Adipose tissue (tissue), 3 donors: Measurements from ENCODE around the gene FSTL3. TPM values are rescaled to one million over a fixed set of nuclear protein-coding genes. Genes with fewer than 3 reads are reported as not detected.
"Not testable (repeated sequence)": the region's sequence is repeated elsewhere in the genome, so short reads cannot be mapped to it uniquely, and the experiment has no call there.

Experiments
- H3K27ac ChIP-seq: one replicate; pipeline ENCODE4 v1.5.1; 2013; ENCODE audit warnings: low read depth, low read length
- WGBS, 3 donors: extraction: QIAGEN DNeasy Blood & Tissue Kit; methylation state at CpG; one replicate each; pipeline ENCODE4 v1.1.7; 2013; 5-methylcytosine and 5-hydroxymethylcytosine counted together
- polyA plus RNA-seq, 3 donors: library from polyadenylated mRNA; stranded (reverse); fragments of 200-250 nt; gene quantifications; one replicate each; pipeline ENCODE4 v1.2.3, GENCODE V29; 2013
- donor health status: healthy with polysubstance abuse.
- donor health status: Bipolar disorder and iron deficiency.
- donor health status: healthy.

The FSTL3 gene
- polyA plus RNA-seq, 3 donors, result 24.5 to 153 (median 48.5) TPM

DNA sequence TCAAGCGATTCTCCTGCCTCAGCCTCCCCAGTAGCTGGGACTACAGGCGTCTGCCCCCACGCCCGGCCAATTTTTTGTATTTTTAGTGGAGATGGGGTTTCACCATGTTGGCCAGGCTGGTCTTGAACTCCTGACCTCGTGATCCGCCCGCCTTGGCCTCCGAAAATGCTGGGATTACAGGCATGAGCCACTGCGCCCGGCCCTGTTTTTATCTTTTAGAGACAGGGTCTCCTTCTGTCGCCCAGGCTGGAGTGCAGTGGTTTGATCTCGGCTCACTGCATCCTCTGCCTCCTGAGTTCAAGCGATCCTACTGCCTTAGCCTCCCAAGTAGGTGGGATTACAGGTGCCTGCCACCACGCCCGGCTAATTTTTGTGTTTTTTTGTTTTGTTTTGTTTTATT is 22.3 kb downstream of the FSTL3 start:
- H3K27ac ChIP-seq, result not testable (repeated sequence)
- 81 to 93% (median 92%) methylated on average over 15 of the region's 15 CpGs for WGBS, 3 donors

DNA sequence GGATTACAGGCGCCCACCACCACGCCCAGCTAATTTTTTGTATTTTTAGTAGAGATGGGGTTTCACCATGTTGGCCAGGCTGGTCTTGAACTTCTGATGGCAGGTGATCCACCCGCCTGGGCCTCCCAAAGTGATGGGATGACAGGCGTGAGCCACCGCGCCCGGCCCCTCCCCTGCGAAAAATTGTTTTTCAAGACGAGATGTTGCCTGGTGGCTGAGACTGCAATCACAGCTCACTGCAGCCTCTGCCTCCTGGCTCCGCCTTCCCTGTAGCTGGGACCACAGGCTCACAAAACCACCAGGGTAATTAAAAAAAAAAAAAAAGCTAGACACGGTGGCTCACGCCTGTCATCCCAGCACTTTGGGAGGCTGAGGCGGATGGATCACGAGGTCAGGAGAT is 23.7 kb downstream of the FSTL3 start:
- H3K27ac ChIP-seq, result not testable (repeated sequence)
- WGBS, 3 donors, result 61 to 66% (median 61%) methylated on average over 11 to 13 of the region's 14 CpGs

DNA sequence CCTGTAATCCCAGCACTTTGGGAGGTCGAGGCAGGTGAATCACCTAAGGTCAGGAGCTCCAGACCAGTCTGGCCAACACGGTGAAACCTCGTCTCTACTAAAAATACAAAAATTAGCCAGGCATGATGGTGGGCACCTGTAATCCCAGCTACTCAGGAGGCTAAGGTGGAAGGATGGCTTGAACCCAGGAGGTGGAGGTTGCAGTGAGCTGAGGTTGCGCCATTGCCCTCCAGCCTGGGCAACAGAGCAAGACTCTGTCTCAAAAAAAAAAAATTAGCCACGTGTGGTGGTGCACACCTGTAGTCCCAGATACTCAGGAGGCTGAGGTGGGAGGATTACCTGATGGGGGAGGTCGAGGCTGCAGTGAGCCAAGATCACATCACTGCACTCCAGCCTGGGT is 26.7 kb downstream of the FSTL3 start:
- WGBS, 3 donors, result 64 to 81% (median 70%) methylated on average over 6 of the region's 6 CpGs
- not testable (repeated sequence) for H3K27ac ChIP-seq

DNA sequence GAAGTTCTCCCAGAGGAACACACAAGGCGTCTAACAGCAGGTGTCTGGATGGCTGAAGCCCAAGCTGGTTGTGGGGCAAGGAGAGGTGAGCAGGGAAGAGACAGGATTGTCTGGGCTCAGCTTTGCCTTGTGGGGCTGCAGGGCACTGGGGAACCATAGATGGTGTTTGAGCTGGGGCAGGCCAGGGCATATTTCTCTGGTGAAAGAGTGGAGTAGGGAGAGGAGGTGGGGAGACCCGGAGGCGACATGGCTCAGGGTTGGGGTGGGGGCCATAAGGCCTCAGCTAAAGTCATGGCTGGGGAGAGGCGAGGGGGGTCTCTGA is 27.1 kb downstream of the FSTL3 start:
- no peak overlapping the region for H3K27ac ChIP-seq
- 22 to 54% (median 28%) methylated on average over 4 of the region's 4 CpGs for WGBS, 3 donors

DNA sequence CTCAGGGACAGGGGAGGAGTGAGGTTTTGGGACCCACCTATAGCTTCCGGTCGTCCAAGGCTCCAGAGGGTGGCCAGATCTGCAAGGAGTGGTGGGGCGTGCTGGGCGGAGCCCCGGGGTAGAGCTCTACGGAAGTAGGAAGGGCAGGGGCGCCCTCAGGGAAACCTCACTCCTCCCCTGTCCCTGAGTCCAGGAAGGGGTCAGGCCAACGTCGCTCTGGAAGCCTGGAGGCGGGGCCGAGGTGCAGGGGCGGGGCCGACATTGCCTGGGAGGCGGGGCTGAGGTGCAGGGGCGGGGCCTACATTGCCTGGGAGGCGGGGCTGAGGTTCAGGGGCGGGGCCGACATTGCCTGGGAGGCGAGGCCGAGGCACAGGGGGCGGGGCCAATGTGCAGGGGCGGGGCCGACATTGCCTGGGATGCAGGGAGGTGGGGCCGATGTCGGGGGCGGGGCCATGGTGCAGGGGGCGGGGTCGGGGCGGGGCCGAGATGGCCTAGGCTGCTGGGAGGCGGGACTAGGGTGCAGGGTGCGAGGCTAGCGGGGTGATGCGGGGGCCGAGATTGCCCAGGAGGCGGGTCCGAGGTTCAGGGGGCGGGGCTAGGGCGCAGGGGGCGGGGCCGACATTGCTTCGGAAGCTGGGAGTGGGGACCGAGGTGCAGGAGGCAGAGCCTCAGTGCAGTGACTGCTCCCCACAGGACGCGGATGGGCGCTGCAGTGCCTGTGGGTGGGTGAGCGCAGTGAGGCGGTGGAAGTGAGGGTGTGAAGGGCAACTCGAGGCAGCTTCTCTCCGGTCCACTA is 27.7 kb downstream of the FSTL3 start:
- 7% methylated on average over 29 to 50 of the region's 50 CpGs for WGBS, 3 donors
- H3K27ac ChIP-seq, result no peak overlapping the region

DNA sequence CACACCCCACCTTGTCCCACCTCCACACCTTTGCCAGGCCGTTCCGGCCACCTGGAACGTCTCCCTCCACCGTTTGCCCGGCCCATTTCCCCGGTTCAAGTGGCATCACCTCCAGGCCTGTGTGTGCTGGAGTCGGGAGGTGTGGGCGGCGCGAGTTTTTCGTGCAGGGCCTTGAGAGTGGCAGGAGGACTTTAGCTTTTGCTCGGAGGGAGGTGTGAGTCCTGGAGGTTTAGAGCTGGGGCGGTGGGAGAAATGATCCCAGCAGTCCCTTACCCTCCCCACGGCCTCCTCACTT is 28.2 kb downstream of the FSTL3 start:
- H3K27ac ChIP-seq, result no peak overlapping the region
- 25 to 45% (median 31%) methylated on average over 14 of the region's 14 CpGs for WGBS, 3 donors

DNA sequence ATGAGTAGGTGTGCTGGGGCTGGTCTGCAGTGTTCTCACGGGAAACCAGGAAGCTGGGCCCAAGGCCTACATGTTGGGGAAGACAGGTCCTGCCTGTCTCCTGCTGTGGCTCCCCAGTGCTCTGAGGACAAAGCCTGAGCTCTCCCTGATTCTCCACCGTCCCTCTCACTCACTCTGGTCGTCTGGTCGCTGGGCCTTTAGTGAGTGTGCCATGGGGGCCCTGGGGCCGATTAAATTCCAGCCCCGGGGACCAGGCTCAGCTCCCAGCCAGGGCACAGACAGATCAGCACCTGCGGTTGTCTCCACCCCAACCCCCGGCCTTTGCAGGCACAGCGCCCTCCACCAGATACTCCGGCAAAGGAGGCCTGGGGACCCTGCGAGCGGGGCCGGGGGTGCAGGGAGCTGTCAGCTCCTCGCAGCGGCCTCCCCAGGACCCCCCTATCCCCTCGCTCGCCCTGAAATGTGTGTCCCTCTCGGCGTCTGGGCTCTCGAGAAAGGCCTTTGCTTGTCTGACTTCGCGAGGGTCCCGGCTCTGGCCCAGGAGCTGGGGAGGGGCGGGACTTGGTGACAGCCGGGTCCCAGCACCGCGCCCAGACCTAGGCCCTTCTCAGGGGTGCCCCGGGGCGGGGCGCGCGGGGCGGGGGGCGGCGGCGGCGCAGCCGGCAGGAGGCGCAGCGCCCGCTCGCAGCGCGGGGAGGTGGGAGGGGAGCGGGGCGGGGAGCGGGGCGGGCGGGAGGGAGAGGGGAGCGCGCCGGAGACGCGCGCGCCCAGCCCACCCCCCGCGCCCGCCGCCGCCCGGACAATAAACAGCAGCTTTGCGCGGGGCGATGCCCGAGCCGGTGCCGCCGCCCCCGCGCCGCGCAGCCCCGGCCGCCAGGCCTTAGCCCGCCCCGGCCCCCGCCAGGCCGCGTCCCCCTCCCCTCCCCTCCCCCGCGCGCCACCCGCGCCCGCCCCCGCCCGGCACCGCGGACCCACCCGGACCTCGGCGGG is 32.3 kb downstream of the FSTL3 start, which contains the start of gene PALM:
Gene PALM, plus strand, starts transcription at position 782 of the 990 bp plus-strand sequence. CDS start 212 bp downstream, outside the sequence.
- H3K27ac ChIP-seq, result no peak within 1 kb of the TSS
- WGBS, 3 donors, result 10 to 19% (median 10%) methylated on average over 32 to 62 of the region's 93 CpGs

DNA sequence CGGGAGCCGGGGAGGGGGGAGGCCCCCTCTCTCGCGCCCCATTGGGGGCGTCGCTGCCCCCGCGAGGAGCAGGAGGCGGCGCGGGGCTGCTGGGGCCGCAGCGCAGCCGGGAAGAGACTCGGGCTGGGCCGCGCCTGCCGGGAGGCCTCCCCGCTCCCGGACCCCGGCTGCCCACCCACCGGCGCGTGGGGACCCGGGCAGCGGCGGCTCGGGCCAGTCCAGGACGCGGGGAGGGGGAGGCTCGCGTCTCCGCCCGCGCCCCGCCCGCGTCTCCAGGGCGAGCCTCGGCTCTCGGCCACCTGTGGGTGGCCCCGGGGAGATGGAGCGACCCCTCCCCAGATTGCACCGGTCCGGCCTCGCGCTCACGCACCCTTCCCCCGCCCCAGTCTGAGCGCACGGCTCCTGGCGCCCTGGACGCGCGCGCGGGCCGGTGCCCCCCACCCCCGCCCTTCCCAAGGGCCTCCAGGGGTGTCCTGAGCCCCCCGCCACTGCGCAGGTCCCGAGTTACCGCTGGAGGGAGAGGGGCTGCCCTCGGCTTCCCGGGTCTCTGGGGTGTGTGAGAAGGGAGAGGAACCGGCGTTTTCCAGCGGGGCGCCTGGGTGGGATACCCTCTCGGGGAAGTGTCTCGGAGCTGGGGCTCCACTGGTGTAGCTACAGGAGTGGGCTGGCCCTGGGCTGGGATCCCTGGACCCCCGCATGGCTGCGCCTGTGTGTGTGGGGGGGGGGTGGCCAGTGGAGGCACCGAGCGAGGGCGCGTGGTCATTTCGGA is 33.2 kb downstream of the FSTL3 start:
- 2 to 9% (median 6%) methylated on average over 32 to 78 of the region's 78 CpGs for WGBS, 3 donors
- H3K27ac ChIP-seq, result no peak overlapping the region

DNA sequence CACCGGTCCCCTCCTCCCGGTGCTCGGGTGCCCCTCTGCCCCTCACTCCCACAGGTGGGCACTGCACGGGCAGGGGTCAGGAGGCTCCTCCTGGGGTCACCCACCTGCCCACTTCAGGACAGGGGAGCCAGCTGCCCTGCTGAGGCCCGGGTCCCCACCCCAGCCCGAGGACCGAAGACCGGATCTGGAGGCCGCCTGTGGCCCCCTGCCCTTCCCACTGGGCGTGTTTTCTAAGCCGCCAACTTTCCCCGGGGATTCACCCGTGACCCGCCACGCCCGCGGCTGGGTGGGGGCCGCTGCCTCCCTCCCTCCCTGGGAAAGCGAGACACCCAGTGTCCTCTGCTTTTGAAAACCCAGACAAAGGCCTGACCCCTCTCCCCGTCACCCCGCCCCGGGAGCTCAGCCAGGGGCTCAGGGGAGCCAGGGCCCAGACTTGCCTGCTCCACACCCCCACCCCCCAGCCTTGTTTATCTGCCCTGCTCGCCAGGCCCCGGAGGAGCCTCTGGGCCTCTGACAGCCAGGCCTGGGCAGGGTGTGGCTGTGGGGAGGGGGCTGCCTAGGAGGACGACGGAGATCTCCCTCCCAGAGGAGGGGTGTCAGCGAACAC is 33.9 kb downstream of the FSTL3 start:
- no peak overlapping the region for H3K27ac ChIP-seq
- 13 to 32% (median 21%) methylated on average over 22 to 27 of the region's 27 CpGs for WGBS, 3 donors

DNA sequence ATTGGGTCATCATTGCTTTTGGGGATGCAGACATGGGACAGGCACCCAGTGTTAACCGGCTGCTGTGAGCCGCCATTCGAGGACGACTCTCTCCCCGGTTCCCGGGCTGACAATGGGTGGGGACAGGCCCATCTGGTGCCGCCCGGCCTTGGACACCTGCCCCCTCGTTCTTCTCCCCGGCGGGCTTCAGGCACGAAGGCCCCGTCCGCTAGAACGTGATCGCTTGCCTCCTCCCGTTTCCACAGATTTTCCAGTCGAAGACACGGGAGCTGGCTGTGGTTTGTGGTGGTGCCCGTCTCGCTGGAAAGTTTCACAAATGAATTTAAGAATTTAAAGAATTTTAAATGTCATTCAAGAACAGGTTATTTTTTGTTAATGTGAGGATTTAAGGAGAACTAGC is 34.6 kb downstream of the FSTL3 start:
- WGBS, 3 donors, result 44 to 69% (median 56%) methylated on average over 21 of the region's 21 CpGs
- H3K27ac ChIP-seq, result no peak overlapping the region

DNA sequence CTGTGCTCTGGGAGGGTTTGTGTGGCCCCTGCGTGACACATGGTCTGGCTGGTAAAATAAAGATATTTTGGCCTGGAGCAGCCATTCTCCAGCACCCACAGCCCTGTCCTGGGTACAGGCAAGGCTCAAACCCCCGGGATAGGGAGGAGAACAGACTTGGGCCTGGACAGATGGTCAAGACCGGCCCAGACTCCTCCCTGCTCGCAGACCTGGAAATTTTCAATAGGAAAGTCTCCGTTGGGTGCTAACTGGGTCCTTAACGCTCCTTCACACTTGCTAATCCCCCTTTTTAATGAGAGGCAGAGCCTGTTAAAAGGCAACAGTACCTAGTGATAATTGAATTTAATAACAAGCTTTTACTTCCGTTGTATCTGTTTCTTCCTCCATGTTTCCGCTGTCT is 35.1 kb downstream of the FSTL3 start:
- WGBS, 3 donors, result 82% methylated on average over 8 of the region's 8 CpGs
- no peak overlapping the region for H3K27ac ChIP-seq

DNA sequence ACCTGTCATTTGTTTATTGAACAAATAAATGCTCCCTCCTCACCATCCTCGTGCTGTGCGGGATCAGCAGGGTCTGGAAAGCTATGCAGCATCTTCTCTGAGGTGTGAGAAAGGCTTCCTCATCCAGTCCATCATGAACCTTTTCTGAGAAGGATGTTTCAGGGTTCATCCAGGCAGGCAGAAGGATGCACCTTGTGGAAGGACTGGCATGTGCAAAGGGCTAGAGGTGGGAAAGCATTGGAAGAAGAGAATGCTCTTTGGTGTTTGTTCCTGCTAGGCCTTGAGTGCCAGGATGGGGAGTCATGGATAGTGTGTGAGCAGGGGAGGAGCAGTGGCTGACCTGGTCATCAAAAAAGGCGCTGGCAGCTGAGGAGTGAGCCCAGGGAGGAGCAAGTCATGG is 39.2 kb downstream of the FSTL3 start:
- H3K27ac ChIP-seq, result no peak overlapping the region
- WGBS, 3 donors, result 92 to 96% (median 95%) methylated on average over 3 of the region's 3 CpGs

DNA sequence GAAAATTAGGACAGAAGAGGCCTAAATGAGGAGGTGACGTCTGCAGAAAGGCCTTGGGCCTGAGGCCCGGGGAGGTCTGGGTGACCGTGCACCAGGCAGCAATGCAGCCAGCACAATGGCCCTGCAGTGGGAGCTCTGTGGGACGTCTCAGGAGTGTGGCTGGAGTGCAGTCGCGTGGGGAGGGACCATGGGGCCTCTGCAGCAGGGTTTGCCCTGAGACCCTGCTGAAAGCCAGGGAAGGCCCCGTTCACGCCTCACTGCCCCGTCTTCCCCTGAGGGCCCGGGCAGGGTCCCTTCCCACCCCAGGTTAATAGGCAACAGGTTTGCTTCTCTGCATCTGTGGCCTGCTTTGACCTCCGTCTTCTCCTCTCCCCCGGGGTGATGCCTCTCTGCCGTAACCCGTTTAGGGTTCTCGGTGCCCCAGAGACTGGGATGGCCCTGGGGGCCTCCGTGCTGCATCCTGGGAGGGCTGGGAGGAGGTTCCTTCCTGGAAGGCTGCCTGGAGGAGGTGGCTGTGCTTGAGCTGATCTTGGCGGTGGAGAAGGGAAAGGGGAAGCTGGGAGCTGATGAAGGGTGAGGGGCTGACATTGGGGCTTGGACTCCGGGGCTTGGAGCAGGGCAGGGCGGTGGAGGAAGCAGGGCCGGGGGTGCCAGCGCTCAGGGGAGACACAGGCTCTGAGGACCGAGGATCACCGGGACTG is 42.2 kb downstream of the FSTL3 start:
- H3K27ac ChIP-seq, result no peak overlapping the region
- WGBS, 3 donors, result 52 to 58% (median 54%) methylated on average over 19 to 23 of the region's 23 CpGs

DNA sequence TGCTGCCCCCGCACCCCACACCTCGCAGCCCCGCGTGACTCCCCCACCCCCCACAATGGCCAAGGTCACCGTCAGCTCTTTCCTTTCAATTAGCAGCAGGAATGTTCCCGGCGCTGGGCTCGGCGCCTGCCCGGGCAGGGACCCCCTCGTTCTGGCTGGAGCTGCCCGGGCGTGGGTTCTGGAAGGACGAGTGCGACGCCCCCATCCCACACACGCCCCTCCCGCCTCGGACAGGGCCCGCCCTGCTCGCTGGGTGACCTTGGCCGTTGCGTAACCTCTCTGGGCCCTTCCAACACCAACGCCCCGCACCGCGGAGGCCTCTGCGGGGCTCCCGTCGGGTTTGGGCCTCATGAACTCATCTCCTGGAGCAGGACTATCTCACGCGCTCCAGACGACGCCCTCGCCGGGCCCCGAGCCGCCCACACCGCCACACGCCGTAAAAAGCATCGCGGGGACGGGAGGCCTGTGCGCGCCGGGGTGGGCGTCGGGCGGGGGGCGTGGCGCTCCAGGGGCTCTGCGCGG is 42.9 kb downstream of the FSTL3 start:
- H3K27ac ChIP-seq, result no peak overlapping the region
- 6 to 39% (median 31%) methylated on average over 36 to 54 of the region's 54 CpGs for WGBS, 3 donors

DNA sequence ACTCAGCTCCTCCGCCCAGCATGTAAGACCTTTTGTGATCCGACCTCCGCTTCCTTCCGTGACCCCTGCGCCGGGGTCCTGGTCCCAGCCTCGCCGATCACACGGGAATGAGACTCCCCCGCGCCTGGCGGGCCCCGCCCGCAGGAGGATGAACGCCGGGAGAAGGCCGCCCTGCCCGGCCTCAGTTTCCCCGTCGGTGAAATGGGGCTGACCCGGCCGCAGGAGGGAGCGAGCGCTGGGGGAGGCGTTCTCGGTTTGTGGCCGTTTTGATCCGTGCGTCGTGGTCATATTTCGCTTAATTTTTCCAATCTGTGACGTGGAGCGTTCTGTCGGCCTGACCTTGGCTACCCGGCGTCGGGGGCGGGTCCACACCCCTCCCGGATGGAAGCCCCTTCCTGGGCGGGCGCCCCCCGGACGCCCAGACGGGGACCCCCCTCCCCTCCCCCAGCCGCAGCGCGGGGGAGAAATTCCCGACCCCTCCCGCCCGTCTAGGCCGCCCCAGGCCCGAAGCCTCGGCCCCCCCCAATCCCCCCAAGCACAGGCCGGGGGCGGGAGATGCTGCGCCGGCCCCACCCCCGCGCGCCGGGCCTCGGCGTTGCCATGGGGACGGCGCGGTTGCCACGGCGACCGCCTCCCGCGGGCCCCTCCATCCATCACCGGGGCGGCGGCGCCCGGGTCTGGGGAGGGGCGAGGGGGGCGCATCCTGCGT is 43.6 kb downstream of the FSTL3 start:
- no peak overlapping the region for H3K27ac ChIP-seq

DNA sequence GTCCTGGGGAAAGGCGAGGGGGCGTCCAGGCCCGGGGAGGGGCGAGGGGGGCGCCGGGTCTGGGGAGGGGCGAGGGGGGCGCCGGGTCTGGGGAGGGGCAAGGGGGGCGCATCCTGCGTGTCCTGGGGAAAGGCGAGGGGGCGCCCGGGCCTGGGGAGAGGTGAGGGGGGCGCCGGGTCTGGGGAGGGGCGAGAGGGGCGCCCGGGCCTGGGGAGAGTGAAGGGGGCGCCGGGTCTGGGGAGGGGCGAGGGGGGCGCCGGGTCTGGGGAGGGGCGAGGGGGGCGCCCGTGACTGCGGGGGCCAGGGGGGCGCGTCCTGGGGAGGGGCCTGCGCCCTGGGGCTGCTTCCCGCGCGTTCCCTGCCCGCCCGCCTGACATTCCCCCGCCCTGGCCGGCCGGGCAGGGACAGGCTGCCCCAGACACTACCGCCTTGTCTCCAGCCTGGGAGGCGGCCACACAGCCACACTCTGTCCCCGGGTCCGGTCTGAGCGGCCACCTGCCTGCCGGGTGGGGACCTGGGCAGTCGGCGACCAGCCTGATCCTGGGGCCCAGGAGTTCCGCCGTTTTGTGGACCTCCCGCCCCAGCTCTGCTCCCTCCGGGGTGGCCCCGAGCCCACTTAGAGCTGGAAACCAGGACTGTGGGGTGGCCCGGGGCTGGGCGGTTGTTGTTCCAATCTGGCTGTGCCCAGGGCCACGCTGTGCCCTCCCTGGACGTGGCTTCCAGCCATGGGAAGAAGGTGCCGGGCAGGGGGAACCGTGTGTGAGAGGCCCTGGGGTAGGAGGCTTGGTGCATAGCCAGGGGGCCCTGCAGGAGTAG is 44.4 kb downstream of the FSTL3 start:
- WGBS, 3 donors, result 21 to 35% (median 31%) methylated on average over 20 to 49 of the region's 58 CpGs
- H3K27ac ChIP-seq, result no peak overlapping the region

More for the DNA sequence above, 43.6 kb downstream of the FSTL3 start:
- WGBS, 3 donors, result 8 to 34% (median 20%) methylated on average over 44 to 78 of the region's 79 CpGs
